ENCODE data around the gene STAT5A.

- TF ChIP-seq CTCF (IDR thresholded peaks at IDR 0.05) (no peak), POLR2AphosphoS5 (IDR thresholded peaks at IDR 0.05) (no peak), EP300 (IDR thresholded peaks at IDR 0.05) (no peak)
Observed at GRCh38 chr17:42291129-42291528, 2.8 kb downstream of the STAT5A start.

Measured in esophagus muscularis mucosa (tissue), 4 donors.